ENCODE measurements around the gene THSD4. TPM values are rescaled to one million over a fixed set of nuclear protein-coding genes. Genes with fewer than 3 reads are reported as not detected.
A peak's percentile ranks its signal among the peaks of the same experiment; 100 is the strongest.
"Not testable (repeated sequence)": the region's sequence is repeated elsewhere in the genome, so short reads cannot be mapped to it uniquely, and the experiment has no call there.

Gene THSD4
- total RNA-seq, 6 experiments from 2014 or later: 5.2 to 21.8 (median 13.7) TPM

GRCh38 chr15:71261909-71262308 lies 146.6 kb downstream of the THSD4 start:
- no peak for ATAC-seq
- TF ChIP-seq CTCF (IDR thresholded peaks at IDR 0.05): no peak
- no peak for TF ChIP-seq POLR2A (IDR thresholded peaks at IDR 0.05)
- 59% methylated on average over 6 of the region's 6 CpGs for WGBS (ENCODE audit: insufficient coverage, low coverage, low lambda C conversion rate, missing lambda C conversion rate)
- no peak for DNase-seq
- no peak overlapping the region for H3K27ac ChIP-seq
- no peak overlapping the region for H3K4me3 ChIP-seq
- H3K36me3 ChIP-seq: no peaks in the 10 kb centered on the region
- no peaks in the 10 kb centered on the region for H3K4me1 ChIP-seq
- intact Hi-C loops (cut with DNase I): no loop called here
- H3K9me3 ChIP-seq: no peaks in the 10 kb centered on the region
- no peaks in the 10 kb centered on the region for H3K27me3 ChIP-seq

- Histone ChIP-seq H3K9me3 (no peaks in the 10 kb centered on the region), H3K4me1 (no peaks in the 10 kb centered on the region), H3K27me3 (no peaks in the 10 kb centered on the region), H3K27ac (no peak overlapping the region), H3K36me3 (no peaks in the 10 kb centered on the region), H3K4me3 (no peak overlapping the region)
- WGBS (ENCODE audit: insufficient coverage, low coverage, low lambda C conversion rate, missing lambda C conversion rate): 57% methylated on average over 3 of the region's 3 CpGs
- TF ChIP-seq CTCF (IDR thresholded peaks at IDR 0.05) (no peak), POLR2A (IDR thresholded peaks at IDR 0.05) (no peak)
- intact Hi-C loops (cut with DNase I): no loop called here
- ATAC-seq (no peak), DNase-seq (no peak)
Measured at GRCh38 chr15:71262599-71262998, 147.3 kb downstream of the THSD4 start.

GRCh38 chr15:71265606-71266005 lies 150.3 kb downstream of the THSD4 start:
- DNase-seq; H3K4me1 ChIP-seq; H3K9me3 ChIP-seq; H3K27me3 ChIP-seq; H3K36me3 ChIP-seq; ATAC-seq; intact Hi-C loops (cut with DNase I); H3K4me3 ChIP-seq; H3K27ac ChIP-seq: not testable (repeated sequence)
- 58% methylated on average over 4 of the region's 11 CpGs for WGBS (ENCODE audit: insufficient coverage, low coverage, low lambda C conversion rate, missing lambda C conversion rate)

- ATAC-seq (no peak), DNase-seq (no peak)
- H3K36me3 ChIP-seq: no peaks in the 10 kb centered on the region
- intact Hi-C loops (cut with DNase I): no loop called here
- H3K27ac ChIP-seq: peak overlapping the region in 1 of 3 donors; percentile 36
- no peaks in the 10 kb centered on the region for H3K9me3 ChIP-seq
- peaks cover 0 to 13% (median 0%) of the 10 kb centered on the region in 4 donors for H3K4me1 ChIP-seq
- TF ChIP-seq POLR2A (IDR thresholded peaks at IDR 0.05): no peak
- no peak for TF ChIP-seq CTCF (IDR thresholded peaks at IDR 0.05)
- no peak overlapping the region for H3K4me3 ChIP-seq
- no peaks in the 10 kb centered on the region for H3K27me3 ChIP-seq
Measured at GRCh38 chr15:71271327-71271726, 156.1 kb downstream of the THSD4 start.

GRCh38 chr15:71272932-71273331 lies 157.7 kb downstream of the THSD4 start:
- TF ChIP-seq POLR2A (IDR thresholded peaks at IDR 0.05) (no peak), CTCF (IDR thresholded peaks at IDR 0.05) (no peak)
- intact Hi-C loops (cut with DNase I): no loop called here
- Histone ChIP-seq H3K36me3 (no peaks in the 10 kb centered on the region), H3K27me3 (no peaks in the 10 kb centered on the region), H3K4me3 (no peak overlapping the region), H3K27ac (peak overlapping the region in 2 of 3 donors; percentile 49 to 56), H3K9me3 (no peaks in the 10 kb centered on the region), H3K4me1 (peaks cover 0 to 18% (median 3%) of the 10 kb centered on the region in 4 donors)
- DNase-seq (no peak), ATAC-seq (no peak)
- 82% methylated on average over 6 of the region's 6 CpGs for WGBS (ENCODE audit: insufficient coverage, low coverage, low lambda C conversion rate, missing lambda C conversion rate)
